HT1080 (cell line): ENCODE results near the gene CDK17. TPM values are rescaled to one million over a fixed set of nuclear protein-coding genes. Genes with fewer than 3 reads are reported as not detected.

Experiments used
- DNase-seq: peaks from one replicate; pipeline ENCODE4 v3.0.0-alpha.2; 2015; ENCODE audit warnings: low read depth
- total RNA-seq: library from RNA; depleted of rRNA; stranded (reverse); fragments of >200 nt; shearing (Covaris generic); gene quantifications from 2 replicates; pipeline ENCODE4 v1.2.3, GENCODE V29; 2014

The CDK17 gene
- total RNA-seq, 1 experiment from 2014 or later, result 53.8 TPM

DNA sequence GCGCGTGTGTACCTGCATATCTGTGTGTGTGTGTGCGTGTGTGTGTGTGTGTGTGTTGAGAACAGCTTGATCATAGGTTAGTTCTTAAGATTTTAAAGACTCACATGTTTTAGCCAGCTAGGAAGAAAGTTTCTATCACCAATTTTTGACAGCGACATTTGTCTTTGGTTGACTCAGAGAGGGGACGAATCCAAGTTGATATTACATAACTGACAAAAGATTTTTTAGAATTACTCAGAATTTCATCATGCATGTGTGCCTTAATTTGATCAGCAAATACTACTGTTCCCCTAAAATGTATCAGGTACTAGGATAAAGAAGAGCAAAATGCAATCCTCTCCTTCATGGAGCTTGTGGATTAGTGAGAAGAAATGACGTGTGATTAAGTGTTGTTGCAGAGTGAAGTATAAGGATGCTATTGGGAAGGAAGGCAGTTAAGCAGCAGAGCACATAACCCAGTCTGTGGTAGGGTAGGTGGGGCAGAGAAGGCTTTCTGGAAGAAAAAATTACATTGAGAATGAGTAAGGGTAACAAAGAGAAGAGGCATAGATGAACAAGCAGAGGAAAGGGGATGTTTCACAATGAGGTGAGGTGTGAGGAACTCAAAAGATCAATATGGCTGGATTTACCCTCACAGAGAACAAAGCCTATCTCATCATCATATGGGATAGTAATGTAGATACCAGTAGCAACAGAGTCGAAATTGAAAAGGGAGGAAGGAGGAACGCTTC, 128.6 kb downstream of the CDK17 start:
- no peak for DNase-seq

DNA sequence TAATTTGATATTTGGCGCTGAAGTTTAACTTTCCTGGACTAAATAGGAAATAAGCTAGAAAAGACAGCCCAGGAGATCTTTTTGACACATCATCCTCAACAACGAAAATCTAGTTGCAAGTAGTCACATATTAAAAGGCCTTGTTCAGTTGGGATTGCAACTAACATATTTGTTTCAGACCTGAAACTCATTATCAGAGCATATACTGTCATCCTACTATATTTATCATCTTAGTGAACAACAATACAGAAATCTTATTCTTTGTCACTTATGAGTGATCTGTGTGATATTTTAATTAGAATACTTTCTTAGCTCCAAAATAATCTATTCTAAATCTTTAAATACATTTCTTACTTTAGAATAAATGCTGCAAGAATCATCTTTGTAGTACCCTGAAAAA, 134.0 kb downstream of the CDK17 start:
- DNase-seq, result no peak

DNA sequence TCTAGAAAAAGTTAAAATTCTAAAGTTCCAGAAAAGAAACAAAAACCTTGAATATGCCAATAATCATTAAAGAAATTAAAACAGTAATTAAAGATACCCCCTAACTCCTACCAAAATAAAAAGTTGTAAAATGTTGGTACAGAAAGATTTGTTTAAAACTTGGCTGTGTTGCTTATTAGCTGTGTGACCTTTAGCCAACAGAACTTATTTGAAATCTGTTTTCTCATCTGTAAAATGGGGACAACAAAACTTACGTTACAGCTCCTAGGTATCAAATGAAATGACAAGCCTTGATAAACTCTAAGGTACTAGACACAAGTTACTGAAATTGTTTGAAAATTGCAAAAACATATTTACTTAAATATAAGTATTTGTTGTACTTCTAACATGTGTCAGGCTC, 134.4 kb downstream of the CDK17 start:
- no peak for DNase-seq

DNA sequence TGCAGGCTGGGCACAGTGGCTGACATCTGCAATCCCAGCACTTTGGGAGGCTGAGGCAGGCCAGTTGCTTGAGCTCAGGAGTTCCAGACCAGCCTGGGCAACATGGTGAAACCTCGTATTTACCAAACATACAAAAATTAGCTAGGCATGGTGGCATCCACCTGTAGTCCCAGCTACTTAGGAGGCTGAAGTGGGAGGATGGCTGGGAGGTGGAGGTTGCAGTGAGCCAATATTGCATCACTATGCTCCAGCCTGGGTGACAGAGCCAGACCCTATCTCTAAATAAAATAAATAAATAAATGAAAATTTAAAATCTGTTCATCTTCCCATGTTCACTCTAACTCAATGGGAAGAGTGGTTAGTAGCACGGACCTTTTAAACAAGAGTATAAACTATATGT, 134.8 kb downstream of the CDK17 start:
- no peak for DNase-seq

DNA sequence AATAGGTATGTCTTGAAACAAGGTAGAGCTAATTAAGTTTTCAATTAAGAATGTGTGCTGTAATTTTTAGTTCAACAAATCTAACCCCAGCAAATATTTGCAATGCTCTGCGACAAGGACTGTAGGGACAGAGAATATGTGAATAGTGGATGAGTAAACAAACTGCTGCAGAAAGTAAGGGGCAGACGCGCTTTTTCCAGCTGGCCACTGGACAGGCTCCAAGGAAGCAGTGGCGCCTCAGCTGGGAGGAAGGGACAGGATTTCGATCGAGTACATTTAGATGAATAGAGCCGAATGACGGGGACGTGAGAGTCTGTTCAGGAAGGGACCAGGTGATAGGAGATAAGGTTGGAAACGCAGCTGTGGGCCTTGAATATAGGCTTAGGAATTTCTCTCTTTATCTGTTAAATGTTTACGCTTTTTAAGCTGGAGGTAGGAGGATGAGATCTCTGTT, 136.8 kb downstream of the CDK17 start:
- DNase-seq, result no peak

DNA sequence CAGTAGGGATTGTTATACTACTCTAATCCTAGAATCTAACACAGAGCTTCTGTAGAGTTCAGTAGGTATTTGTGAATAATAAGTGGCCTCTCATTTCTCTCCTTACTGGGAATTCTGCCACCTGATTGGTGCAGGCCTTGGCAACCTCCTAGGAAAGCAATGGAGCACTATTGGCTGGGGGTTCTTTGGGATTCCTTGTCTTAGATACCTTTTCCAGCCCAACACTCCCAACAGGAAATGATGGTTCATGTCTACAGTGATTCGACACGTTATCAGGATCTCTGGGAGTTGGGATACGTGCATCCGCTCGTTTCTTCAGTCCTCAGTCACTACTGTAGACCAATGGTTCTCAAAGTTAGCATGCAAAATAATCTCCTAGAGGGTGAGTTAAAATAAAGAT, 138.7 kb downstream of the CDK17 start:
- peak; percentile 50 for DNase-seq

DNA sequence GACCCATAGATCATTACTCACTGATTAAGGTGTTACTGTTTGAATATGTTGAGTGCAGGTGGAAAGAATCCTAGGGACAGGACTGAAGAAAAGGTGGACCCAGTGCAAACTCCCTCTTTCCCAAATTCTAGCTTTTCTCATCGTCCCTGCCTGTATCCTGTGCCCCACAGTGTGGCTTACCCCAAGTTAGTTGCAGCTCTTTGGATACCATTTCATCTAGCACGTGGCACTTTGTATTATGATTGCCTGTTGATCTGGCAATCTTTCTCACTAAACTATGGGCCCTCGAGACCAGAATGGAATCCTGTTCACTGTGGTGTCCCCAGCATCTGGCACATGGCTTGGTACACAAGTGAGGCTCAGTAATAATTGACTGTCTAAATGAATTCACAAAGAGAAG, 139.6 kb downstream of the CDK17 start:
- no peak for DNase-seq

DNA sequence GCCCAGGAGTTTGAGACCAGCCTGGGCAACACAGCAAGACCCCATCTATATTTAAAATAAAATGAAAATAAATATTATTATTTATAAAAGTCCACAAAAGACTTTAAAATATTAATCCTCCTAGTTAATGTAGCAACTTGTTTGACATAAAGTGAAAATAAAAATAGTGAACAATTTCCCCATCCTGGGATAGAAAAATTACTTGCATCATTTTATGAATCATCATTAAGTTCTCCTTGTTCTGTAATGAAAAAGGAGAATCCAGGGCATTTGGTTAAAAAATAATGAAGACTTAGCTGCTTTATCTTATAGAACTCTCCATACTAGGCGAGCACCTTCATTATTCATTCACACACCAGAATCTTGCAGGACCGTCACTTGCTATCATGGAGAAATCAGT, 140.0 kb downstream of the CDK17 start:
- DNase-seq, result no peak

DNA sequence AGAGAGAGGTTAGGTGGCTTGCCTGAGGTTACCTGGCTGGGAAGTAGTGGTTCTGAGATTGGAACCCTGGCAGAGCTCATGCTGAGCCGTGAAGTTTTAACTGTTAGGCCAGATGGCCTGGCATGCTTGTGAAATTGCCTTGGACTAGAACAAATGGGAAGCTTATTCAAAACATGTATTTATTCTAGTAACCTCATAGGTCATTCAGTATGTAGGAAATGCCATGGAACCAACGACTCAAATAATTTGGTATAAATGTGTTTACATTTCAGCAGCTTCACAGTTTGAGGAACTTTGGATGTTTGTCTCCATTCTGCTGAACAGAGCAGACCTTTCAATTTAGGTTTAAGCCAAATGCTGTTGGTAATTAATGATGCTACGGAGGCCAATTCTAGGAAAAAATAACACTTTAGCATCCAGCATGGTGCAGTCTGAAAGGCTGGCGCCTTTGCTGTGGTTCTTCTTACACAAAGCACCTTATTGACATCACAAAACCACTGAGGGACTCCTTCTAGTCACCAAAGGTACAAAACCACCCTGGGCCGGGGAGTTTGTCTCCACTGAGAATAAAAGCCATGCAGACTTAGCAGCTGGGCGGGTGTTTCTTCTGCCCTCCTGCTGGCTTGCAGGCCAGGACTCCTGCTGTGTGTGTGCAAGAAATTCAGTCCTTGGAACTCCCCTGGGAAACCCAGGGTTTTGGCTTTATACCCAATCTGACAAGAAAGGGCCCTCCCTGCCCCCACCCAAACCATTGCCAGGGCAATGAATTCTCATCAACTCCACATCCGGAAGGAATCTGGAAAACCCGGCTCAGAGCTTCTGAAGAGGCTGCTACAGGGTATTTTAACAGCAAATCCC, 141.9 kb downstream of the CDK17 start:
- DNase-seq, result peak; percentile 29

DNA sequence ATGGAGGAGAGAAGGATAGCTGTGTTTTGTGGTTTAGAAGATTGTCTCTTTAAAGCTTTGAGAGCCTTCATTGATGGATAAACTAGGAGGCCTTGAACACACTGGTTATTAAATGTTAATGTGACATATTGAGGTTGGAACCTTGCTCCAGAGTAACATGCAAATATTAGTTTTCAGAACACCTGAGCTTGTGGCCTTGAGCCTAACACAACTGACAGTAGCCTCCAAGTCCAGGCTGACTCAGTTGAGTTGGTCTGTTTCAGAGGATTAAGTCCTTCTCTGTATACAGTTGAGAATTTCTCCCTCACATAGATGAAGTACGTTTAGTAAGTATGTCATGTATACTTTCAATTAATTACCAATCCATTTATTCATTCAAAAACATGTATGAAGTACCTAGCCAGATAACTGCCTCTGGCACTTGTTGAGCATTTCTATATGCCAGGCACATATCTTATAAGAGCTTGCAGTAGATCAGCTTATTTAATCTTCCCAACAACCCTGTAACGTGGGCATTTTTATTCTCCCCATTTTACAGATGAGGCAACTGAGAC, 142.6 kb downstream of the CDK17 start:
- no peak for DNase-seq

DNA sequence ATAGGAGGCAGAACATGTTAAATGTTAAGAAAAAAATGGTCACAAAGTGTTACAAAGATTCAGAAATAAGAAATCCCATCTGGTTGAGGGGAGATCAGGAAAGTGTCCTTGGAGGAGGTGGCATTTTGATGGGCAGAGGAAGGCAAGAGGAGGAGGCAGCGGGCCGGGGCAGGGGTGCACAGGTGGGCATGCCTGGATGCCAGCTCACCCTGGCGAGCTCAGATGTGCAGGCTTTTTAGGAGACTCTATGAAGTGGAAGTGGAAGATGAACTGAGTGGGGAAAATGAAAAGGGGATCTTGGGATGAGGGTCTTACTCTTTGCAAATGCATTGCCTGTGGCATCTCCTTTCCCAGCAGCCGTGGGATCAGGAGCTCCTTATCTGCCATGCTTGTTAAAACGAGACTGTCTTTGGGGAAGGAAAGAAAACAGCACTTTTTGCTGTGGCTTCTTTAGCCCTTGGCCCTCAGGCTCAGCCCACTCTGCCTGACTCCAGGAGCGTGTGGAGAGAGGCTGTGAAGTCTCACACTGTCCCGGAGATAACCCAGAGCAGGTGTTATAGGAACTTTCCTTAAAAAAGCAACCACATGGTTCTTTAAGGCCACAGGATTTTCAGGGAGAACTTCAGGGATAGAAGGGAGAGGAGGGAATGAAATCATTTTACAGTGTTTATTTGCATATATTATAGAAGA, 143.4 kb downstream of the CDK17 start:
- no peak for DNase-seq

DNA sequence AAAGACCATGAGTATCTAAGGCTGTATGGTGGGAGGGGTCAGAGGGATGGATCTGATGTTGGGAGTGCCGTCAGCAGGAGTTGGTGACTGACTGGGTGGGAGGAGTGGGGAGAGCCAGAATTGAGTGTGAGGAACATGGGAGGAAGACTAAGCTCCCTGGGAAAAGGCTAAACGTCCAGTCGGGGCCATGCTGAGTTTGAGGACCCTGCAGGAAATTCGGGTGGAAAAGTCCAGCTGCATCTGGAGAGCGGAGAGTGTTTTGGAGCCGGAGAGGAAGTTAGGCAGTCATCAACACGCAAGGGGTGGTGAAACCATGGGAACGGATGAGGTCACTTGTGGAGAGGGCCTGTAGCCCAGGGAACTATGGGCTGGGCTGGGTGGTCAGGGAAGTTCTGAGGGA, 145.2 kb downstream of the CDK17 start:
- peak; percentile 72 for DNase-seq

DNA sequence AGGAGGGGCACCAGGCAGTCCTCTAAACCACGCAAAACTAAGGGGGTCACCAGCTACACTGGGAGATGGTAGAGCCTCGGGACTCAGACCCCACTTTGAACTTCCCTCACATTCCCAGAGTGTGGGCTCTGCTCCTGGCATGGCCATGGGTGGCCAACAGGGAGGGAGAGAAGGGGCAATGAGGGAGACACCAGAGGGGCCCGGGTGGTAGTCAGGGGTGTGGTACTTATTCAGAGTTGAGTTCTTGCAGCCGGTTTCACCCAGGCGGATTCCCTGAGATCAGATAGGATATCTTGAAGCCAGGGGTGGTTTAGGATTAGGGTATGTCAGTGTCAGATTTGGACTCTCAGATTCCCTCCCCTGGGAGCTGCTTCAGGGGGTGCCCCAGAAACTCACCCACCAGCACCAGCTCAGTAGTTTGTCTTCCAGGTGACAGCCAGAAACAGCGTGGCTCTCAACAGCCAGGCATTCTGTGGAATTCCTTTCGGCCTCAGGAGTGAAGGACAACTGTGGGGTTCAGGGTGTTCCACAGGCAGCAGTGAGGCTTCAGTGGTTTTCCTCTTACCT, 150.0 kb downstream of the CDK17 start:
- DNase-seq, result no peak

DNA sequence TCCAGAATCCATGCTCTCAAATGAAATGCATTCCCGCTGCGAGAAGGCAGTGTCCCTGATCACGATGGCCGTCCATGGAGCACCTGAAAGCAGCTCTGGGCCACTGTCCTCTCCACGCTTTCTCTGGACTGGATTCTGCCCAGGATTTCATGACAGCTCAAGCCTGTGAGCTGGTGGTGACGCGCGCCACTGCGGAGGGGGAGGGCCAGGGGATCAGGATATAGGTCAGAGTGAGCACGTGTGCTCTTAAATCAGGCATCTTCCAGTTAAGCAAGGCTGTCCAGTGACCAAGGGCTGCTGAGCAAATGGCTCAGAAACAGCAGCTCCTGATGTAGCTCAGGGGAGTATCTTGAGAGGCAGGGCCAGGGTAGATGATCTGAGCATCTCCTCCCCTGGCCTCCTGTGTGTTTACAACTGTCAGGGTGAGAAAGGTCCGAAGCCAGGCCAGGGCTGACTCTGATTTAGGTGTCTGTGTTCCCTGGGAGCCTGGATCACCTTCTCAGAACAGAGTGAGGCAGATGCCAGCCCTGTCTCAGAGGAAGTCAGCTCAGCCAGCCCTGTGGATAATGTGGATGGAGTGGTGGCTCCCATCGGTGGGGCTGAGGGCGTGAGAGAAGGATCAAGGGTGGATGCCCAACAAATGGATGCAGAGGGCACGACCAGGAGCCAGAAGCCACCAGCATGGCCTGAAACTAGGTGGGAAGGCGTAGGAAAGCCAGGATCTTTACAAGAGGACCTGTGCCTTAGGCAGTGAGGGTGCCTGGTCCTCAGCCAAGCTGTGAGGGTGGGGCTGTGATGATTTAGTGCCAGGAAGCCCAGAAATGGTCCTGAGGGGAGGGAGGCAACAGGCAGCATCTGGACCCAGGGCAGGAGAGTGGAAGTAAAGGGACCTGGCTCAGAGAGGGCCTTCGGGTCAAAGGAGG, 150.8 kb downstream of the CDK17 start:
- no peak for DNase-seq

DNA sequence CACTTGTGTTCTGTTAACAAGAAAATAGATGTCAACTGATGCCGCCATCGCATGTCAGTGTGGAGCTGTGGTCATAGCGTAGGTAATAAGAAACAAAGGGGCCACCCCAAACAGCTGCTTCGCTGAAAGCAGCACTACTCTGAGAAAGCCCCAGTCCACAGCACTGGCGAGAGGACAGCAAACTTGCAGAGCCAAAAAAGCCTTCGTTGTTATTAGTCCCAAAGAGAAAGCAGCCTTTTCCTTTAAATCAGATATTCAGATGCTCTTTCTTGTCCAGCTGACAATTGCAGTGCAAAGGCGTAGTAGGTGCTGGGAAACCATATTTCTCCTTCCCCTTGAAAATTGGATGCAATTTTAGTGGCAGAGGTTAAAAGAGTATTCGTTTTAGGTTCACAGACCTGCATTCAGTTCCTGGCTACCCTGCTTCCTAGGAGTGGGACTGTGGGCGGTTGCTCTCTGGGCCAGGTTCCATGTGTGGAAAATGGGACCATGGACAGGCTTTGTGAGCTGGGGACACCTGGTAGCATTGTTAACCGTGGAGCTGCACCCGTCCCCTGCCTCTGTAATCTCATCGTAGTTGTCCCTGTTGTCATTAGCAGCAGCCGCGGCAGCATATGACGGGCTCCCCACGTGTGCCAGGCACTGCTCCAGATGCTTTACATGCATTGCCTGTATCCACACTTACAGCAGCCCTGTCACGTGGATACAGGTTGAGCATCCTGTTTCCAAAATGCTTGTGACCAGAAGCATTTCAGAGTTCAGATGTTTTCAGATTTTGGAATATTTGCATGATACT, 151.9 kb downstream of the CDK17 start:
- no peak for DNase-seq

DNA sequence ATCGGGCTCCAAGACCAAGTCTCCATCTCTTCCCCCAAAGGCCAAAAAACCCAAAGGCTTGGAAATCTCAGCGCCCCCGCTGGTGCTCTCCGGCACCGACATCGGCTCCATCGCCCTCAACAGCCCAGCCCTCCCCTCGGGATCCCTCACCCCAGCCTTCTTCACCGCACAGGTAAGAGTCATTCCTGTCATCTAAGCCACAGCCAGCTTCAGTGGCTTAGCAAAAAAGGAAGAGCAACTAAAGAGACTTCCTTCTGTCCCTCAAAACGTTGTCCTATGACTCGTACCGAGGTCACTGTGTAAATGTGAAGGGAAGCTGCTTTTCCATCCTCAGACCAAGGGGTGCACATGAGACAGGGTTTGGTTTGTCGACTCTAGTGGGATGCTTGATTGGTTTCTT, 152.7 kb downstream of the CDK17 start:
- peak; percentile 78 for DNase-seq

DNA sequence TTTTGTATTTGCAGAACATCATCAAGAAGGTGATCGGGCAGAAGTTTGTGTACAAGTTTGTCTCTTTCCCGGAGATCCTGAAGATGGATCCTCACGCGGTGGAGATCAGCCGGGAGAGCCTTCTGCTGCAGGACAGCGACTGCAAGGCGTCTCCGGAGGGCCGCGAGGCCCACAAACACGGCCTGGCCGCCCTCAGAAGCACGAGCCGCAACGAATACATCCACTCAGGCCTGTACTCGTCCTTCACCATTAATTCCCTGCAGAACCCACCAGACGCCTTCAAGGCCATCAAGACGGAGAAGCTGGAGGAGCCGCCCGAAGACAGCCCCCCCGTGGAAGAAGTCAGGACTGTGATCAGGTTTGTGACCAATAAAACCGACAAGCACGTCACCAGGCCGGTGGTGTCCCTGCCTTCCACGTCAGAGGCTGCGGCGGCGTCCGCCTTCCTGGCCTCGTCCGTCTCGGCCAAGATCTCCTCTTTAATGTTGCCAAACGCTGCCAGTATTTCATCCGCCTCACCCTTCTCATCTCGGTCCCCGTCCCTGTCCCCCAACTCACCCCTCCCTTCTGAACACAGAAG, 153.2 kb downstream of the CDK17 start:
- DNase-seq, result no peak

DNA sequence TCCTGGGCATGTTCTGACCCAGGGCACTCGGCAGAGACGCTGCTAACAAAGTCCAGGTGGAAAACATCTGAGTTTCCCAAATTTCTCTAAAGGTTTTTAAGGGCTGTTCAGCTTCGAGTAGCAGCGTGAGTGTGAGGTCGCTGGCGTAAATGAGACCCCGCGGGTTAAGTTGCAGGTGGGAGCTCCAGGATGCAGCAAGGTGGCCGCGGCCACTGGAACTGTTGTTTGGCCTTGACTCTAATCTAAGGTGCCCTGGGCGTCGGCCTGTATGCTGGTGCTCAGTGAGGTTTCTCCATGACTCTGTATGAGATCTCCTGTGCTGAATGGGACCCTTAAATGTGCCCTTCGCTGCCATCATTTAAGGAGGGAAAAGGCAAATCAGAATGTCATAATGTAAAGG, 155.4 kb downstream of the CDK17 start:
- DNase-seq, result no peak

DNA sequence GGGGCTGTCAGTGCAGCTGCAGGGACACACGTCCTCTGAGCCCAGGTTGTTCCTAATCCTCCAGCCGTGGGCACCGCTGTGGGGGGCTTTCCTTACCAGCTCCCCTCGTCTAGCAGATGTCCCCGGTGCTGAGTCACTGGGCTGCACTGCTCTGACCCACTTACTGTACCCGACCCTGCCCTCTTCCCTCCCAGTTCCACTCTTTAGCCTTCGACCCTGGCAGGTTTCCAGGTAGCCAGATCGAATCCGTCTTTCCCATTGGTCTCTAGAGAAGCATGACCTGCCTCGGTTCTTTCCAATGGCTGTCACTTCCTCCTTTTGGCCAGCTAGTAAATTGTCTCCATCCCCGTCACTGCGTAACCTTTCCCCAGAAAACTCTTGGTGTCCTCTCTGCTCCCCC, 157.6 kb downstream of the CDK17 start:
- no peak for DNase-seq
